H1 (cell line): ENCODE results near the gene GGT5. TPM values are rescaled to one million over a fixed set of nuclear protein-coding genes. Genes with fewer than 3 reads are reported as not detected.

Experiments
- CTCF ChIA-PET: fragments of 300-600 bp; sonication (Branson Sonifier 250); formaldehyde crosslinking; loops from one replicate; lab custom pipeline; 2021; ENCODE audit not compliant: partially characterized antibody; lab: Charles Lee
- POLR2A ChIA-PET: fragments of 300-600 bp; sonication (Branson Sonifier 250); formaldehyde crosslinking; loops from one replicate; lab custom pipeline; 2021; ENCODE audit warnings: inconsistent platforms; ENCODE audit not compliant: partially characterized antibody; lab: Charles Lee
- DNase-seq, 2 experiments: peaks; one replicate each; pipeline versions ENCODE4 v3.0.0 to v3.0.0-alpha.2; 2010 to 2022; ENCODE audit warnings: low spot score in 2 of 2, low read depth in 1 of 2, mixed read lengths in 1 of 2
- FAIRE-seq: peaks from 2 replicates; lab custom pipeline; 2011; peaks lifted over from hg19 to GRCh38; lab: Jason Lieb, UNC
- H2AFZ ChIP-seq: 2 replicates; pipeline ENCODE4 v1.8.1; 2012; ENCODE audit warnings: low read length, inconsistent platforms
- H2AK5ac ChIP-seq: 2 replicates; pipeline ENCODE4 v1.6.1; 2013; ENCODE audit warnings: low read depth, low read length
- H2BK120ac ChIP-seq: replicated peaks from 2 replicates; pipeline ENCODE3; 2013; ENCODE audit warnings: low read depth, low read length, inconsistent platforms
- H2BK12ac ChIP-seq: 2 replicates; pipeline ENCODE4 v1.6.1; 2013; ENCODE audit warnings: low read depth, low read length
- H2BK15ac ChIP-seq: 2 replicates; pipeline ENCODE4 v1.6.1; 2013; ENCODE audit warnings: low read length
- H2BK20ac ChIP-seq: 2 replicates; pipeline ENCODE4 v1.6.1; 2013; ENCODE audit warnings: low read length
- H2BK5ac ChIP-seq: 2 replicates; pipeline ENCODE4 v1.6.1; 2013; ENCODE audit warnings: low read depth, low read length
- H3K14ac ChIP-seq: 2 replicates; pipeline ENCODE4 v1.6.1; 2013; ENCODE audit warnings: inconsistent platforms; ENCODE audit not compliant: insufficient read length
- H3K18ac ChIP-seq: 2 replicates; pipeline ENCODE4 v1.6.1; 2013; ENCODE audit warnings: low read length; ENCODE audit errors: extremely low read depth
- H3K23ac ChIP-seq: 2 replicates; pipeline ENCODE4 v1.6.1; 2013; ENCODE audit warnings: inconsistent platforms; ENCODE audit not compliant: insufficient read length
- H3K23me2 ChIP-seq: 2 replicates; pipeline ENCODE4 v1.6.1; 2013; ENCODE audit warnings: low read depth, low read length
- H3K27ac ChIP-seq: 2 replicates; pipeline ENCODE4 v1.6.1; 2011; ENCODE audit warnings: low read depth, low read length, inconsistent platforms
- H3K27me3 ChIP-seq, 4 experiments: replicated peaks in 1 of 4; 1 replicate in 1 of 4; 2 replicates in 3 of 4; pipeline versions ENCODE4 v1.6.1 to v1.8.1; 2011 to 2013; ENCODE audit warnings: low read length in 3 of 4, mild to moderate bottlenecking in 3 of 4, inconsistent platforms in 2 of 4, mixed read lengths in 2 of 4, moderate library complexity in 1 of 4; ENCODE audit not compliant: control insufficient read depth in 3 of 4, insufficient read depth in 3 of 4; ENCODE audit errors: extremely low read depth in 1 of 4
- H3K36me3 ChIP-seq, 4 experiments: 2 replicates each; pipeline versions ENCODE4 v1.6.1 to v1.8.1; 2011 to 2013; ENCODE audit warnings: mild to moderate bottlenecking in 4 of 4, low read length in 3 of 4, moderate library complexity in 2 of 4, control low read depth in 1 of 4, inconsistent platforms in 1 of 4; ENCODE audit not compliant: insufficient read depth in 4 of 4, control insufficient read depth in 2 of 4
- H3K4ac ChIP-seq: replicated peaks from 2 replicates; pipeline ENCODE3; 2013; ENCODE audit warnings: low read length, low read depth, mixed read lengths, inconsistent platforms; ENCODE audit not compliant: insufficient read length
- H3K4me1 ChIP-seq, 4 experiments: replicated peaks in 1 of 4; 1 replicate in 1 of 4; 2 replicates in 3 of 4; pipeline versions ENCODE4 v1.6.1 to v1.8.1; 2011 to 2013; ENCODE audit warnings: low read length in 3 of 4, inconsistent platforms in 2 of 4, mixed read lengths in 1 of 4; ENCODE audit not compliant: insufficient read depth in 4 of 4, control insufficient read depth in 3 of 4
- H3K4me2 ChIP-seq, 2 experiments: 2 replicates each; pipeline versions ENCODE4 v1.6.1 to v1.8.1; 2011 to 2013; ENCODE audit warnings: low read depth in 2 of 2, low read length in 2 of 2, control low read depth in 1 of 2, inconsistent platforms in 1 of 2, mild to moderate bottlenecking in 1 of 2; ENCODE audit not compliant: insufficient read depth in 1 of 2
- H3K4me3 ChIP-seq, 4 experiments: fragments of 200-600, 300-600 bp in 1 of 4; sonication (generic), shearing (Covaris generic), sonication (Bioruptor Twin) in 1 of 4; 2 replicates each; pipeline versions ENCODE4 v1.5.1 to v1.8.1; 2011 to 2016; ENCODE audit warnings: low read length in 4 of 4, low read depth in 3 of 4, control low read depth in 2 of 4, inconsistent platforms in 2 of 4, mild to moderate bottlenecking in 2 of 4, mixed read lengths in 1 of 4, moderate library complexity in 1 of 4; ENCODE audit not compliant: insufficient read depth in 2 of 4; ENCODE audit errors: extremely low read depth in 1 of 4
- H3K56ac ChIP-seq: replicated peaks from 2 replicates; pipeline ENCODE3; 2013; ENCODE audit warnings: low read depth, mild to moderate bottlenecking, mixed read lengths, low read length, inconsistent platforms; ENCODE audit not compliant: insufficient read length
- H3K79me1 ChIP-seq: 2 replicates; pipeline ENCODE4 v1.6.1; 2013; ENCODE audit warnings: low read depth, low read length, control low read depth
- H3K79me2 ChIP-seq, 2 experiments: 2 replicates each; pipeline versions ENCODE4 v1.6.1 to v1.8.1; 2012 to 2013; ENCODE audit warnings: low read length in 2 of 2, mild to moderate bottlenecking in 2 of 2, inconsistent platforms in 1 of 2; ENCODE audit not compliant: insufficient read depth in 2 of 2, control insufficient read depth in 1 of 2
- H3K9ac ChIP-seq, 4 experiments: replicated peaks in 1 of 4; 1 replicate in 1 of 4; 2 replicates in 3 of 4; pipeline versions ENCODE4 v1.6.1 to v1.8.1; 2011 to 2013; ENCODE audit warnings: low read depth in 3 of 4, low read length in 3 of 4, control low read depth in 2 of 4, mild to moderate bottlenecking in 2 of 4, moderate library complexity in 2 of 4, inconsistent platforms in 1 of 4; ENCODE audit errors: extremely low read depth in 1 of 4
- H3K9me3 ChIP-seq, 2 experiments: 2 replicates each; pipeline versions ENCODE4 v1.6.1 to v1.8.1; 2012 to 2013; ENCODE audit warnings: mild to moderate bottlenecking in 2 of 2, moderate library complexity in 2 of 2, control low read depth in 1 of 2, inconsistent platforms in 1 of 2, low read depth in 1 of 2, low read length in 1 of 2, mixed read lengths in 1 of 2; ENCODE audit not compliant: insufficient read depth in 2 of 2
- H4K20me1 ChIP-seq, 2 experiments: replicated peaks in 1 of 2; 2 replicates each; pipeline versions ENCODE3 to v1.8.1; 2011 to 2013; ENCODE audit warnings: inconsistent platforms in 2 of 2, low read length in 2 of 2, mild to moderate bottlenecking in 1 of 2; ENCODE audit not compliant: insufficient read depth in 2 of 2, control insufficient read depth in 1 of 2
- H4K5ac ChIP-seq: 2 replicates; pipeline ENCODE4 v1.6.1; 2013; ENCODE audit warnings: low read length, low read depth, mixed read lengths, inconsistent platforms; ENCODE audit not compliant: insufficient read length
- H4K8ac ChIP-seq: 2 replicates; pipeline ENCODE4 v1.8.0; 2013; ENCODE audit warnings: mild to moderate bottlenecking, moderate library complexity, low read length, inconsistent platforms; ENCODE audit not compliant: insufficient read depth; ENCODE audit errors: extremely low read depth
- H4K91ac ChIP-seq: replicated peaks from 2 replicates; pipeline ENCODE3; 2013; ENCODE audit warnings: low read length, mixed read lengths, inconsistent platforms; ENCODE audit not compliant: insufficient read length
- CBX8 ChIP-seq: fragments of 300-800, 300-1000 bp; sonication (generic); IDR thresholded peaks from 2 replicates; pipeline ENCODE4 v1.7.1; 2016; ENCODE audit warnings: low read depth, low read length, borderline replicate concordance
- KDM1A ChIP-seq: fragments of 200-600, 300-600 bp; sonication (generic); IDR thresholded peaks from 2 replicates; pipeline ENCODE4 v1.7.1; 2016; ENCODE audit warnings: mild to moderate bottlenecking, low read length, borderline replicate concordance
- KDM5A ChIP-seq: fragments of 200-600 bp; IDR thresholded peaks from 2 replicates; pipeline ENCODE4 v1.7.1; 2012; ENCODE audit warnings: mild to moderate bottlenecking, low read length, inconsistent platforms, mixed read lengths
- NRF1 ChIP-seq: IDR thresholded peaks from 2 replicates; pipeline ENCODE4 v1.6.1; 2011; ENCODE audit warnings: mild to moderate bottlenecking, low read depth, low read length, improper control_type of control experiment
- POLR2AphosphoS5 ChIP-seq: IDR thresholded peaks from 2 replicates; pipeline ENCODE4 v1.6.1; 2011; ENCODE audit warnings: low read depth, low read length
- SIX5 ChIP-seq: IDR thresholded peaks from 2 replicates; pipeline ENCODE4 v1.6.1; 2011; ENCODE audit warnings: mild to moderate bottlenecking, low read depth, low read length
- SUZ12 ChIP-seq: fragments of 200-600 bp; sonication (generic); IDR thresholded peaks from 2 replicates; pipeline ENCODE4 v1.6.1; 2012; ENCODE audit warnings: mild to moderate bottlenecking, inconsistent platforms, low read length, moderate library complexity, mixed read lengths
- TEAD4 ChIP-seq: IDR thresholded peaks from 2 replicates; pipeline ENCODE4 v1.6.1; 2012; ENCODE audit warnings: low read depth, low read length, inconsistent platforms, mixed read lengths
- WGBS, 2 experiments: shearing (Covaris generic) in 1 of 2; methylation state at CpG; one replicate each; pipeline versions ENCODE4 v1.1.6 to v1.1.7; 2013 to 2015; ENCODE audit warnings: low lambda C conversion rate in 2 of 2, mixed read lengths in 2 of 2, inconsistent platforms in 1 of 2, low coverage in 1 of 2, missing lambda C conversion rate in 1 of 2; ENCODE audit not compliant: insufficient replicate concordance in 2 of 2, insufficient coverage in 1 of 2, insufficient read length in 1 of 2; ENCODE audit errors: extremely low coverage in 1 of 2, missing lambda C conversion rate in 1 of 2; 5-methylcytosine and 5-hydroxymethylcytosine counted together
- polyA plus RNA-seq, 7 experiments: library from polyadenylated mRNA; depleted of rRNA in 3 of 7; stranded (reverse) in 5 of 7; unstranded in 2 of 7; fragments of >200 nt in 5 of 7; fragments of 200-250 nt in 2 of 7; gene quantifications; 1 replicate in 5 of 7; 2 replicates in 1 of 7; 4 replicates in 1 of 7; pipeline versions ENCODE4 v1.2.1 to v1.2.3, GENCODE V29; 2011 to 2013; ENCODE audit warnings: missing spikeins in 2 of 7, mixed read lengths in 2 of 7
- total RNA-seq: library from RNA; stranded (reverse); fragmentation: NEBNext Ultra II Directional; extraction: Animal tissue kit (Norgen Biotek cat#: 25700); gene quantifications from 2 replicates; pipeline ENCODE4 v1.2.1, GENCODE V29; 2021
- TF ChIP-seq, protein P1 (sequence below), 3 experiments: IDR thresholded peaks; 1 replicate in 2 of 3; 2 replicates in 1 of 3; pipeline versions ENCODE4 v1.5.1 to v1.6.1; 2011; ENCODE audit warnings: low read length in 3 of 3, mild to moderate bottlenecking in 3 of 3, inconsistent platforms in 2 of 3, low read depth in 1 of 3, moderate library complexity in 1 of 3; ENCODE audit not compliant: insufficient read depth in 1 of 3; ENCODE audit errors: control extremely low read depth in 1 of 3
- TF ChIP-seq, protein P2 (sequence below): IDR thresholded peaks from 2 replicates; pipeline ENCODE4 v1.6.1; 2011; ENCODE audit warnings: low read length, improper control_type of control experiment
- TF ChIP-seq, protein P3 (sequence below): IDR thresholded peaks from 2 replicates; pipeline ENCODE4 v1.6.1; 2012; ENCODE audit warnings: inconsistent platforms

Gene GGT5
- total and polyA plus RNA-seq, 2 of the 8 experiments (the other 6 are each of a cell fraction or from before 2014, with no cell fraction given): 0.05 TPM; not detected in 1

DNA sequence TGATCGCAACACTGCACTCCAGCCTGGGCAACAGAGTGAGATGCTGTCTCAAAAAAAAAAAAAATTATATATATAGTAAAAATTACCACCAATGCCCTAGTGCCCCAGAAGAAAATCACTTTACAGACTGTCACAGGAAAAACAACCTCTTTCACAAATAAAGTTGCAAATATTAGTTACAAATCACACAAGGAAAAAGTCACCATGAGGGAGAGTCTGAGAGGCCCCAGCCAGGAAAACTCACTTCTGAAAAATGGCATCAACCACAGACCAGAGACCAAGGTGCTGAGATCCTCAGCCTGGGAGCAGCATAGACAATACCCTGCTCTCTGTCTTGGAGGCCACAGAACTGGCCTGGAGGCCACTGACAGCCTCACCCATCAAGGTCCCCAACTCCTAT lies 20.4 kb downstream of the GGT5 start:
- no peak overlapping the region for H2BK20ac ChIP-seq
- TF ChIP-seq TEAD4: no peak
- no peak for TF ChIP-seq POLR2AphosphoS5
- TF ChIP-seq, protein P1, sequence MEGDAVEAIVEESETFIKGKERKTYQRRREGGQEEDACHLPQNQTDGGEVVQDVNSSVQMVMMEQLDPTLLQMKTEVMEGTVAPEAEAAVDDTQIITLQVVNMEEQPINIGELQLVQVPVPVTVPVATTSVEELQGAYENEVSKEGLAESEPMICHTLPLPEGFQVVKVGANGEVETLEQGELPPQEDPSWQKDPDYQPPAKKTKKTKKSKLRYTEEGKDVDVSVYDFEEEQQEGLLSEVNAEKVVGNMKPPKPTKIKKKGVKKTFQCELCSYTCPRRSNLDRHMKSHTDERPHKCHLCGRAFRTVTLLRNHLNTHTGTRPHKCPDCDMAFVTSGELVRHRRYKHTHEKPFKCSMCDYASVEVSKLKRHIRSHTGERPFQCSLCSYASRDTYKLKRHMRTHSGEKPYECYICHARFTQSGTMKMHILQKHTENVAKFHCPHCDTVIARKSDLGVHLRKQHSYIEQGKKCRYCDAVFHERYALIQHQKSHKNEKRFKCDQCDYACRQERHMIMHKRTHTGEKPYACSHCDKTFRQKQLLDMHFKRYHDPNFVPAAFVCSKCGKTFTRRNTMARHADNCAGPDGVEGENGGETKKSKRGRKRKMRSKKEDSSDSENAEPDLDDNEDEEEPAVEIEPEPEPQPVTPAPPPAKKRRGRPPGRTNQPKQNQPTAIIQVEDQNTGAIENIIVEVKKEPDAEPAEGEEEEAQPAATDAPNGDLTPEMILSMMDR (IDR thresholded peaks at IDR 0.05; ENCODE audit: control extremely low read depth in 1 of 3, insufficient read depth in 1 of 3, low read depth in 1 of 3, low read length in 3 of 3): no peak
- TF ChIP-seq, protein P2, sequence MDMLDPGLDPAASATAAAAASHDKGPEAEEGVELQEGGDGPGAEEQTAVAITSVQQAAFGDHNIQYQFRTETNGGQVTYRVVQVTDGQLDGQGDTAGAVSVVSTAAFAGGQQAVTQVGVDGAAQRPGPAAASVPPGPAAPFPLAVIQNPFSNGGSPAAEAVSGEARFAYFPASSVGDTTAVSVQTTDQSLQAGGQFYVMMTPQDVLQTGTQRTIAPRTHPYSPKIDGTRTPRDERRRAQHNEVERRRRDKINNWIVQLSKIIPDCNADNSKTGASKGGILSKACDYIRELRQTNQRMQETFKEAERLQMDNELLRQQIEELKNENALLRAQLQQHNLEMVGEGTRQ: no peak
- TF ChIP-seq SIX5: no peak
- TF ChIP-seq KDM5A: no peak
- TF ChIP-seq SUZ12: no peak
- TF ChIP-seq KDM1A: no peak
- TF ChIP-seq NRF1: no peak
- TF ChIP-seq, protein P3, sequence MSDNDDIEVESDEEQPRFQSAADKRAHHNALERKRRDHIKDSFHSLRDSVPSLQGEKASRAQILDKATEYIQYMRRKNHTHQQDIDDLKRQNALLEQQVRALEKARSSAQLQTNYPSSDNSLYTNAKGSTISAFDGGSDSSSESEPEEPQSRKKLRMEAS: no peak
- TF ChIP-seq CBX8: no peak

More for the DNA sequence above, 20.4 kb downstream of the GGT5 start:
- Histone ChIP-seq H3K9me3 (no peaks in the 10 kb centered on the region), H3K4me2 (no peak overlapping the region), H2BK120ac (no peak overlapping the region), H3K18ac (no peak overlapping the region), H3K27me3 (no peaks in the 10 kb centered on the region), H3K79me1 (no peaks in the 10 kb centered on the region), H4K20me1 (no peaks in the 10 kb centered on the region), H3K79me2 (no peaks in the 10 kb centered on the region), H3K27ac (no peak overlapping the region), H3K4me3 (no peak overlapping the region), H2BK12ac (no peak overlapping the region), H3K23ac (no peak overlapping the region), H3K36me3 (no peaks in the 10 kb centered on the region), H3K4ac (no peak overlapping the region), H2BK5ac (no peak overlapping the region), H4K5ac (no peak overlapping the region), H4K8ac (no peak overlapping the region), H3K56ac (no peak overlapping the region), H2AFZ (no peak overlapping the region), H3K4me1 (no peaks in the 10 kb centered on the region), H3K14ac (no peak overlapping the region), H2AK5ac (no peak overlapping the region), H4K91ac (no peak overlapping the region), H2BK15ac (no peak overlapping the region), H3K9ac (no peak overlapping the region), H3K23me2 (no peaks in the 10 kb centered on the region)
- FAIRE-seq (no peak), DNase-seq (no peak)
- ChIA-PET POLR2A (no interaction called here), CTCF (interaction anchor here (0.7 to 3.8 kb wide), 7 partner anchors 10 to 50 kb away, joined by 3 to 16 read pairs (median 3); no protein-coding TSS in a partner anchor)
- WGBS, 2 experiments: 89% methylated on average over 1 of the region's 1 CpG; no CpG with 5 or more reads in 1 of the 2 experiments
